HUES6 (cell line): ENCODE data around the gene ZNF564.

Experiments used
- H3K27ac ChIP-seq: 2 replicates; pipeline ENCODE4 v1.7.0; 2013; ENCODE audit warnings: low read depth, mild to moderate bottlenecking, low read length, inconsistent platforms
- H3K27me3 ChIP-seq: 2 replicates; pipeline ENCODE4 v1.6.1; 2013; ENCODE audit warnings: low read length; ENCODE audit not compliant: control insufficient read depth, insufficient read depth
- H3K36me3 ChIP-seq: 2 replicates; pipeline ENCODE4 v1.6.1; 2013; ENCODE audit warnings: low read length; ENCODE audit not compliant: control insufficient read depth, insufficient read depth
- H3K4me1 ChIP-seq: 2 replicates; pipeline ENCODE4 v1.6.1; 2013; ENCODE audit warnings: low read length; ENCODE audit not compliant: control insufficient read depth, insufficient read depth
- H3K4me3 ChIP-seq: 2 replicates; pipeline ENCODE4 v1.5.1; 2013; ENCODE audit warnings: low read depth, low read length
- H3K9ac ChIP-seq: one replicate; pipeline ENCODE4 v1.6.1; 2013; ENCODE audit warnings: mild to moderate bottlenecking, low read length
- H3K9me3 ChIP-seq: 2 replicates; pipeline ENCODE4 v1.6.1; 2013; ENCODE audit warnings: low read depth, low read length; ENCODE audit not compliant: control insufficient read depth, insufficient read depth

Gene ZNF564

DNA sequence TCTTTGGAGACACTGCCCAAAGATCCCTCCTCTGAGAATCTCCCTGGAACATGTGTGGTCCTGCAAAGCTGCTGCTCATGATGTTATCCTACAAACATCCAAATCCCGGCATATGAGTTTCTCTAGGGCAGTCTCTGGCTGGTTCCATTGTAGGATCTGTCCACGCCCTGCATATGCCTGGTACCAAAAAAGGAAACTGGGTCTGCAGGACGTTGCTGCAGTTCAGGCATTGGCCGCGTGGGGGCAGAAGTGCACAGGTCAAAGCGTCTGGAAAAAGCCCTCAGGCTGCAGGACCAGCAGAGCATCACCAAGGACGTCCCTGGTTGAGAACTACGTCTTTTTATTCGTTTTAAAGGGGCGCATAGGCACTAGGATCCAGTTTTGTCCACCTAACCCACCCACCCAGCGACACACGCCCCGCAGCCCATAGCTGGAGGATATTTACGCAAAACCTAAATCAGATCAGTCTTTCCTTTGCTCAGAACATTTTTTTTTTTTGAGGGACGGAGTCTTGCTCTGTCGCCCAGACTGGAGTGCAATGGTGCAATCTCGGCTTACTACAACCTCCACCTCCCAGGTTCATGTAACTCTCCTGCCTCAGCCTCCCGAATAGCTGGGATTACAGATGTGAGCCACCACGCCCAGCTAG is 12.9 kb upstream of the ZNF564 start:
- H3K27ac ChIP-seq = no peak overlapping the region
- H3K27me3 ChIP-seq = no peaks in the 10 kb centered on the region
- H3K9ac ChIP-seq = no peak overlapping the region
- H3K4me3 ChIP-seq = no peak overlapping the region
- no peaks in the 10 kb centered on the region for H3K36me3 ChIP-seq
- no peaks in the 10 kb centered on the region for H3K9me3 ChIP-seq
- no peaks in the 10 kb centered on the region; the same call in 1 of the 2 replicates for H3K4me1 ChIP-seq

DNA sequence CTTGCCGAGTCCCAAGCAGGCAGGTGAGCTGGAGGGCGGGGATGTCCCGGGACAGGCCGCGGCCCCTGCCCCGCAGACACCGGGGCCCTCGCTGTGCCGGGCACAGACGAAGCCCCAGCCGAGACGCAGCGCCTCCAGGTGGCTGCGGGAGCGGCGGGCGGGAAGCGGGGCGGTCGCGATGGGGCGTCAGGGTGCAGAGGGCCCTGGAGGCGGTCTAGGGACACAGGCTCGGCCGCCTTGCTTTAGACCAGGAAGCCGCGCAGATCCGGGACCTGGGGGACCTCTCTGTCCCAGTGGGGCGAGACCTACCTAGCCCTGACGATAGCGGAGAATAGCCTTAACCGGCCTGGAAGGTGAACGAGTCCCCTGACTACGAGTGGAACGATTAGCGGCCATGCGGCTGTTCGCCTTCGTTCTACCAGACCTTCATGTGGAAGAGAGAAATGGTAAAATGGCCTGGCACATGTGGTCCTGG is 4.2 kb upstream of the ZNF564 start:
- Histone ChIP-seq H3K9me3 (no peaks in the 10 kb centered on the region), H3K9ac (no peak overlapping the region), H3K36me3 (no peaks in the 10 kb centered on the region), H3K27ac (no peak overlapping the region), H3K4me3 (peak overlapping the region; percentile 8; the same call in 1 of the 2 replicates), H3K4me1 (no peaks in the 10 kb centered on the region), H3K27me3 (no peaks in the 10 kb centered on the region)

DNA sequence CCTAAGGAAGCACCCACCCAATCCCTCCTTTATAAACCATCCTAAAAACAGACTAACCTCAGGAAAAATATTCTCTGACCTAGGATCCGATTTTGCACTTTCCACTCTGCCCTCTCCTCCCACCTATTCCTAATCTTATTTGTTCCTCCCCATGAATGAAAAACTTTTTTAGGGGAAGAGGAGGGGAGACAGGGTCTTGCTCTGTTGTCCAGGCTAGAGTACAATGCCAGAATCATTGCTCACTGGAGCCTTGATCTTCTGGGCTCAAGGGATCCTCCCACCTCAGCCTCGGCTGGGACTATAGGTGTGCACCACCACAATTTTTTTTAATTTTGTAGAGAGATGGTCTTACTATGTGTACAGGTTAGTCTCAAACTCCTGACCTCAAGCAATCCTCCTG is 4.4 kb downstream of the ZNF564 start:
- H3K9me3 ChIP-seq = peaks cover 37% of the 10 kb centered on the region
- H3K36me3 ChIP-seq = peaks cover 33% of the 10 kb centered on the region
- no peaks in the 10 kb centered on the region for H3K27me3 ChIP-seq
- H3K4me1 ChIP-seq = no peaks in the 10 kb centered on the region
- no peak overlapping the region for H3K9ac ChIP-seq
- H3K27ac ChIP-seq = no peak overlapping the region
- no peak overlapping the region for H3K4me3 ChIP-seq

DNA sequence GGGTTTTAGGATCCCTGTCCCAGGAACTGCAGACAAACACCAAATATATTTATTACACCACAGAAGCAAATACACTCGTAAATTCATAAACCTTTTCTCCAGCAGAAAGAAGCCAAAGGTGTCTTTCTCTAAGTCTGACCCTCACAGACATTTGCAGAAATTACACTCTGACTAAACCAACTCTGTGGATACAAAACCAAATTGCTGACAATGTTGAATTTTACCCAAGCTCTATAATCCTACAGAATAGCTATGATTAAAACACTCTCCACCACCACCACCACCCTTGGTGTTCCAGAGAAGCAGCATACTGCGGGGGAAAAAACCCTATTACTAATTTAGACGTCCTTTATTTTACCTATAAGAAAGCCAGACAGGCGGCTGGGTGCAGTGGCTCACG is 5.2 kb downstream of the ZNF564 start:
- H3K9ac ChIP-seq = no peak overlapping the region
- H3K9me3 ChIP-seq = peaks cover 38% of the 10 kb centered on the region
- H3K36me3 ChIP-seq = peaks cover 37% of the 10 kb centered on the region

DNA sequence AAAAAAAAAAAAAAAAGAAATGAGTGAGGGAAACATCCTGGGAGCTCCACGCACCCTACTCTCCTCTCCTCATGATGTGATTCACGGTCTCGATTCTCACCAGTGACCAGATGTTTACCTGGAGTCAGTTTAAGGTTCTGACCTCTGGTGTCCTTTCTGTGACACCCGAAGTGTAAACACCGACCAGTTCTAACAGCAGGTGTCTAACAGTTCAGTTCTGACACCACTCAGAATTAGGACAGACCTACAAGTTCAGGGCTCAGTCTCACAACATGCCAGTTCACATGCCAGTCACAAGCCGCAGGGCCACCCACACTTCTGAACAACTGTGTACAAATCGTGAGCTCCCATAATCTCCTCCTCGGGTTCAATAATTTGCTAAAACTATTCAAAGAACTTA is 6.0 kb downstream of the ZNF564 start:
- H3K36me3 ChIP-seq = peaks cover 40% of the 10 kb centered on the region
- no peaks in the 10 kb centered on the region for H3K27me3 ChIP-seq
- H3K27ac ChIP-seq = no peak overlapping the region
- peaks cover 40% of the 10 kb centered on the region for H3K9me3 ChIP-seq
- no peaks in the 10 kb centered on the region for H3K4me1 ChIP-seq
- no peak overlapping the region for H3K4me3 ChIP-seq
- no peak overlapping the region for H3K9ac ChIP-seq

More for the DNA sequence above, 5.2 kb downstream of the ZNF564 start:
- no peaks in the 10 kb centered on the region for H3K4me1 ChIP-seq
- no peak overlapping the region for H3K27ac ChIP-seq
- H3K4me3 ChIP-seq = no peak overlapping the region
- no peaks in the 10 kb centered on the region for H3K27me3 ChIP-seq

DNA sequence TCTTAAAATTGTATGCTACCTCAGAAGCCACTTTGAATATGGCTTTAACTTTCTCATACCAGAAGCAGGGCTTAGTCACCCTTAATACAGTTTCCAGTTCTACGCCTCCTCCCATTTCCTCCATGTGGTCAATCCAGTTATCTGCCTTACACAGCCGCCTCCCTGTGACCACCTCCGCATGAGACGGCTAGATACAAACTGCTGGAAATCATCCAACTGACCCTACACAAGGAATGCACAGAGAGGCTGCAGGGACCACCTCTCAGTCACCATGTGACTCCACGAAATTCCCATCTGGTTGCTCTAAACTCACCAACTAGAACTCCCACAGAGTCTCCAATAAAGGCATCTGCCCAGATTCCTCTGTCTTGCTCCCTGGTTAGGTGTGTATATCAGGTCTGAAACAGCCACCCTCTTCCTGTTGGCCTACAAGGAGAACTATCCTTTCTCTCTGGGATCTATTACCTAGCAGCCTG is 6.8 kb downstream of the ZNF564 start:
- Histone ChIP-seq H3K27ac (no peak overlapping the region), H3K4me1 (no peaks in the 10 kb centered on the region), H3K36me3 (peaks cover 41% of the 10 kb centered on the region), H3K4me3 (no peak overlapping the region), H3K9me3 (peaks cover 47% of the 10 kb centered on the region), H3K9ac (no peak overlapping the region), H3K27me3 (no peaks in the 10 kb centered on the region)

DNA sequence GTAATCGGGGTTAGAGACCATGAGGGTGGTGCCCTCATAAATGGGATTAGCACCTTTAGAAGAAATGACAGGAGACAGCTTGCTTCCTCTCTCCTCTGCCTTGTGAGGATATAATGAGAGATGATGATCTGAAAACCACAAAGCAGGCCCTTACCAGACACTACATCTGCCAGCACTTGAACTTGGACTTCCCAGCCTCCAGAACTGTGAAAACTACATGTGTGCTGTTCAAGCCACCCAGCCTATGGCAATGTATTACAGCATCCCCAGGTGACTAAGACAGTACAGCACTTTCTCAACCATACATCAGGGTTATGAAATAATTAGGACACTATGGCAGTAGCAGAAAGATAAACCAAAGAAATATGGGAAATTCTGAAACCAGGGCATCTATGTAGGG is 7.4 kb downstream of the ZNF564 start:
- Histone ChIP-seq H3K27me3 (no peaks in the 10 kb centered on the region), H3K9ac (no peak overlapping the region), H3K4me3 (no peak overlapping the region), H3K9me3 (peaks cover 44% of the 10 kb centered on the region), H3K36me3 (peaks cover 39% of the 10 kb centered on the region), H3K27ac (no peak overlapping the region), H3K4me1 (no peaks in the 10 kb centered on the region)

DNA sequence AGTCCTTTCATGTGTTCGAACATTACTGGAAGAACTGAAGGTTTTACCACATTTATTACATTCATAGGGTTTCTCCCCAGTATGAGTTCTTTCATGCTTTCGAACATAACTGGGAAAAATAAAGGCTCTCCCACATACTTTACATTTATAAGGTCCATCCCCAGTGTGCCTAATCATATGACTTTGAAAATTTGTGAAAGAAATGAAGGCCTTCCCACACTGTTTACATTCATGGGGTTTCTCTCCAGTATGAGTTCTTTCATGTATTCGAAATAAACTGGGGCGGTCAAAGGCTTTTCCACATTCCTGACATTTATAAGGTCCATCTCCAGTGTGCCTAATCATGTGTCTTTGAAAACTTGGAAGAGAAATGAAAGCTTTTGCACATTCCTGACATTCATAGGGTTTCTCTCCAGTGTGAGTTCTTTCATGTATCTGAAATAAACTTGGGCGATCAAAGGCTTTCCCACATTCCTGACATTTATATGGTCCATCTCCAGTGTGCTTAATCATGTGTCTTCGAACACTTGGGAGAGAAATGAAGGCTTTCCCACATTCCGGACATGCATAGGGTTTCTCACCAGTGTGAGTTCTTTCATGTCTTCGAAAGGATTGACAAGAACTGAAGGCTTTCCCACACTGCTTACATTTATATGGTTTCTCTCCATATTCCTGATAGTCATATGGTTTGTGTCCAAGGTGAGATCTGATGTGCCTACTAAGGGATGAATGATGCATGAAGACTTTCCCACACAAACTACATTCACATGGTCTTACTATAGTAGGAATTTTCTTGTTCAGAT is 24.0 kb downstream of the ZNF564 start:
- no peaks in the 10 kb centered on the region for H3K27me3 ChIP-seq
- no peak overlapping the region for H3K9ac ChIP-seq
- no peak overlapping the region for H3K27ac ChIP-seq
- peak overlapping the region; percentile 36; the same call in 1 of the 2 replicates for H3K4me3 ChIP-seq
- H3K9me3 ChIP-seq = peaks cover 94% of the 10 kb centered on the region
- peaks cover 75% of the 10 kb centered on the region for H3K36me3 ChIP-seq
- H3K4me1 ChIP-seq = no peaks in the 10 kb centered on the region

DNA sequence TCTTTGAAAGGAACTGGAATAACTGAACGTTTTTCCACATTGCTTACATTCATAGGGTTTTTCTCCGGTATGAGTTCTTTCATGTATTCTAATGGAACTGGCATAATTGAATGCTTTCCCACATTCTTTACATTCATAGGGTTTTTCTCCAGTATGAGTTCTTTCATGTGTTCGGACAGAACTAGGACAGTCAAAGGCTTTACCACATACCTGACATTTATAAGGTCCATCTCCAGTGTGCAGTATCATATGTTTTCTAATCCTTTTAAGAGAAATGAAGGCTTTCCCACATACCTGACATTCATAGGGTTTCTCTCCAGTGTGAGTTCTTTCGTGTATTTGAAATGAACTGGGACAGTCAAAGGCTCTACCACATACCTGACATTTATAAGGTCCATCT is 24.7 kb downstream of the ZNF564 start:
- Histone ChIP-seq H3K4me1 (no peaks in the 10 kb centered on the region), H3K27me3 (no peaks in the 10 kb centered on the region), H3K27ac (no peak overlapping the region), H3K9ac (no peak overlapping the region), H3K4me3 (peak overlapping the region; percentile 36), H3K36me3 (peaks cover 73% of the 10 kb centered on the region), H3K9me3 (peaks cover 97% of the 10 kb centered on the region)

DNA sequence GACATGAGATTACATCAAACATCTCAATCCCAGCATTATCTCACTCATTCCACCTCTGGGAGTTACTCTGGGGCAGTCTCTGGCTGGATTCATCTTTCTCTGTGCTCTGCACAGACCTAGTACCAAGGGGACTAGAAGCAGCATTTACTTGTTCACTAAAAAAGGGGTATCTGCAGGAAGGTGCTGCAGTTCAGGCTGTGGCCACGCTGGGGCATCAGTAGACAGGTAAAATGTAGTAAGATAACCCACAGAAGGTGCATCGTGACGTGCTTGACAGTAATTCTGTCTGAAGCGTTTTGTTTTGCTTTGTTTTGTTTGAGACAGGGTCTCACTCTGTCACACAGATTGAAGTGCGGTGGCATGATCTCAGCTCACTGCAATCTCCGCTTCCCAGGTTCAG is 29.3 kb downstream of the ZNF564 start:
- peaks cover 40% of the 10 kb centered on the region for H3K36me3 ChIP-seq
- peaks cover 87% of the 10 kb centered on the region for H3K9me3 ChIP-seq
- H3K4me1 ChIP-seq = no peaks in the 10 kb centered on the region
- no peaks in the 10 kb centered on the region for H3K27me3 ChIP-seq
- H3K4me3 ChIP-seq = no peak overlapping the region
- no peak overlapping the region for H3K27ac ChIP-seq
- H3K9ac ChIP-seq = no peak overlapping the region

DNA sequence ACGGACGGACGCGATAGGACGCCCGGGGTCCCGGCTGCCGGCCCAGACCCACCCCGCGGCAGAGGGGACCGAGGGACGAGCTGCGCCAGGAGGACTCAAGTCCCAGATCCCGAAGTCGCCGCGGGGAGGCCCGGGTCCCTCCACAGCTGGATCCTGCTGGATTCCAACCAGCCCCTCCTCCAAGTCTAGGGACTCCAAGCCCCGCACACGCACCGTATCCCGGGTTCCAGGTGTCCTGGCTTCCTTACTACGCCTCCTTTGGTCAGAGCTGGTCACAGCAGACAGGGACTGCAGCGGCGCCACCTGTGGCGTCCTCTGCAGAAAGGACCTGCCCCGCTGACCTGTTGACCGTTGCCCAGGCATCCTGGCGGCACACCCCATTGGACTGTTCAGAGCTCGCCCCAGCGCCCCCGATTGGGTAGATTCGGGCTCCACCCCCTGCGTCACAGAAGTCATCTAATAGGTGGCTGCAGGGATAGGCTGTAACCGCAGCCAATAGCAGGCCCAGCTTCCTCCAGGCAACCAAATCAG is 37.7 kb downstream of the ZNF564 start:
- Histone ChIP-seq H3K9ac (no peak overlapping the region), H3K9me3 (peaks cover 53% of the 10 kb centered on the region), H3K4me3 (no peak overlapping the region), H3K27me3 (no peaks in the 10 kb centered on the region), H3K36me3 (peaks cover 6% of the 10 kb centered on the region), H3K27ac (no peak overlapping the region), H3K4me1 (no peaks in the 10 kb centered on the region)
